ENCODE data around the gene GLTPD2.

GLTPD2 gene

GRCh38 chr17:4790705-4791088, 1.9 kb downstream of the GLTPD2 start:
- no peak for FAIRE-seq
- DNase-seq (ENCODE audit: insufficient read length, low spot score), result no peak
- TF ChIP-seq, protein P1, sequence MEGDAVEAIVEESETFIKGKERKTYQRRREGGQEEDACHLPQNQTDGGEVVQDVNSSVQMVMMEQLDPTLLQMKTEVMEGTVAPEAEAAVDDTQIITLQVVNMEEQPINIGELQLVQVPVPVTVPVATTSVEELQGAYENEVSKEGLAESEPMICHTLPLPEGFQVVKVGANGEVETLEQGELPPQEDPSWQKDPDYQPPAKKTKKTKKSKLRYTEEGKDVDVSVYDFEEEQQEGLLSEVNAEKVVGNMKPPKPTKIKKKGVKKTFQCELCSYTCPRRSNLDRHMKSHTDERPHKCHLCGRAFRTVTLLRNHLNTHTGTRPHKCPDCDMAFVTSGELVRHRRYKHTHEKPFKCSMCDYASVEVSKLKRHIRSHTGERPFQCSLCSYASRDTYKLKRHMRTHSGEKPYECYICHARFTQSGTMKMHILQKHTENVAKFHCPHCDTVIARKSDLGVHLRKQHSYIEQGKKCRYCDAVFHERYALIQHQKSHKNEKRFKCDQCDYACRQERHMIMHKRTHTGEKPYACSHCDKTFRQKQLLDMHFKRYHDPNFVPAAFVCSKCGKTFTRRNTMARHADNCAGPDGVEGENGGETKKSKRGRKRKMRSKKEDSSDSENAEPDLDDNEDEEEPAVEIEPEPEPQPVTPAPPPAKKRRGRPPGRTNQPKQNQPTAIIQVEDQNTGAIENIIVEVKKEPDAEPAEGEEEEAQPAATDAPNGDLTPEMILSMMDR (IDR thresholded peaks at IDR 0.05; ENCODE audit: insufficient read depth, missing control alignments), result no peak

DNA sequence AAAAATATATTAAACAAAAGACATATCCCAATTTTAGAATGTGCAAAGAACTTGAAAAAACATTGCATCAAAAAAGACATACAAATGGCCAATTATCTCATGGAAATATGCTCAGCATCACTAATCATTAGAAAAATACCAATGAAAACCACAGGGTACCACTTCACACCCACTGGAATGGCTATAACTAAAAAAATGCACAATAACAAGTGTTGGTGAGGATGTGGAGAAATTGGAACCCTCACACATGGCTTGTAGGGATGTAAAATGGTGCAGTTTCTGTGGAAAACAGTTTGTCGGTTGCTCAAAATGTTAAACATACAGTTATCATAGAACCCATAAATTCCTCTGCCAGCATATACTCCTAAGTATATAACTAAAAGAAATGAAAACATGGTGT, 6.4 kb downstream of the GLTPD2 start:
- no peak for FAIRE-seq
- TF ChIP-seq, protein P1 (IDR thresholded peaks at IDR 0.05; ENCODE audit: insufficient read depth, missing control alignments), result no peak
- no peak for DNase-seq (ENCODE audit: insufficient read length, low spot score)

- DNase-seq (ENCODE audit: insufficient read length, low spot score) (no peak), FAIRE-seq (no peak)
- TF ChIP-seq, protein P1 (IDR thresholded peaks at IDR 0.05; ENCODE audit: insufficient read depth, missing control alignments), result no peak
Observed at GRCh38 chr17:4796552-4796920, 7.8 kb downstream of the GLTPD2 start.

DNA sequence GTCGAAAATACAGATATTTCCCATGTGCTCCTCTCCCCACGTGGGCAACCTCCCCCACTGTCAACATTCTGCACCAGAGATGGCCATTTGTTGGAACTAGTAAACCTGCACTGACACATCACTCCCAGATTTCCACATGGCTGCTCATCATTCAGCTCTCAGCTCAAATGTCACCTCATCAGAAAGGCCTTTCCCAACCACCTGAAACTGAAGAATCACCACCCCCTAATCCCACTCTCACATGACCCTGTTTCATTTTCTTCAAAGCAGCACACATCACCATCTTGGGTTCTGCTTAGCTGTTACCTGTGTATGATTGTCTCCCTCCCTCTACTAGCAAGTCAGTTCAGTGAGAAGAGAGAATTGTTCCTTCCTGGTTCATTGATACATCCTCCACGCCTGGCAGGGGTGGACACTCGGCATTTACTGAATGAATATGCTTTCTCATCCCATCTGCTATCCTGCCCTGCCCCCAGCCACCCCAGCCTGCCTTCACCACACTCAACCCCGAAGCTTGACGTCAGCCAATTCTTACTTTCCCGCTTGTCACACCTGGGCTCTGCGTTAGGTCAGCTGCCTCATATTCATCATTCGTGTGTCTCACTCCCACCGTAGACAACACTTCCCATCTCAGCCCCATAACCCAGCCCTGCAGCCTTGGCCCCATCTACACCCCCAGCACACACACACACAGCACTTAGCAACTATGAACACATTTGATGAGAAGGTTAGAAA, 11.9 kb downstream of the GLTPD2 start:
- FAIRE-seq (no peak), DNase-seq (ENCODE audit: insufficient read length, low spot score) (no peak)
- TF ChIP-seq, protein P1 (IDR thresholded peaks at IDR 0.05; ENCODE audit: insufficient read depth, missing control alignments), result no peak

DNA sequence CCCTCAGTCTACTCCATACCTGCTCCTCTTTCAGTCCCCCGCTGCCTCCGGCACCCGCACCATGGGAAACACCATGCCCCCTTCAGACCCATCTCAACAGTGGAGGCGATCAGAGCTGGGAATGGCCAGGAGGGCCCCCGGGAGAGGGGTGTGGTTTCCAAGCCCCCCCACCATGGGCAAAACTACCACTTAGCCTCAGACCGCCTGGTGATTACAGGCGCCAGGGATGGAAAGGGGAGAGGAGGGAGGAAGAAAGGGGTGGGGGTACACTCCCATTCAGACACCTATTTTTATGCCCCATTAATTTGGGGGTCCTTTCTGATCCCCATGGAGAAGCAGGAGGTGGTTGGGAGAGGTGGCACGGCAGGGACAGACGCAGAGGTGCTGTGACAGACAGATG, 13.5 kb downstream of the GLTPD2 start, which contains the start of gene C17orf114:
Gene C17orf114, minus strand, starts transcription at position 101 of the 400 bp plus-strand sequence.
- FAIRE-seq (no peak), DNase-seq (ENCODE audit: insufficient read length, low spot score) (no peak)

DNA sequence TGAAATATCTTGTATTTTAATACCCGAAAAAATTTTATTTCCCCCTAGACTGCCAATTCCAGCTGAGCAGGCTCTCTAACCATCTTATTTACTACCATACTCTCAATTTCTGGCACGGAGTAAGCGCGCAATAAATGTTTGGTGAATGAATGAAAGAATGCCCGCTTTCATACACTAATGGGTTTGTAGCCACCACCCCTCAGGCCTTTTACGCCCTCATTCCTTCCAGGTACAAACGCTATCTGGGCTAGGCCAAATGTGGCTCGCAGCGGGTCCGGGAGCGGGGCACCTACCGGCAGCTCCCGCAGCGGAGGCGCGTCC, 17.7 kb downstream of the GLTPD2 start:
- DNase-seq (ENCODE audit: insufficient read length, low spot score) (no peak), FAIRE-seq (no peak)
- TF ChIP-seq, protein P1 (IDR thresholded peaks at IDR 0.05; ENCODE audit: insufficient read depth, missing control alignments), result no peak

More for the DNA sequence above, 13.5 kb downstream of the GLTPD2 start, which contains the start of gene C17orf114:
- TF ChIP-seq, protein P1 (IDR thresholded peaks at IDR 0.05; ENCODE audit: insufficient read depth, missing control alignments), result no peak

- FAIRE-seq, result no peak
- TF ChIP-seq, protein P1 (IDR thresholded peaks at IDR 0.05; ENCODE audit: insufficient read depth, missing control alignments), result no peak
- DNase-seq (ENCODE audit: insufficient read length, low spot score), result peak; percentile 100
Observed at GRCh38 chr17:4806777-4807604, 18.2 kb downstream of the GLTPD2 start, which contains the start of gene PLD2. TSS of gene PLD2 (plus strand) at chr17:4807152. CDS start at chr17:4807773, 621 bp downstream.

Measured in D721Med (cell line).